Omental fat pad (tissue), 4 donors: Measurements from ENCODE around the gene DYRK1B. TPM values are rescaled to one million over a fixed set of nuclear protein-coding genes. Genes with fewer than 3 reads are reported as not detected.

ENCODE experiments used
- ATAC-seq: fragments of 150-250 bp; one replicate; pipeline ENCODE4 v1.9.1; 2016; ENCODE audit warnings: mild to moderate bottlenecking, moderate library complexity; ENCODE audit not compliant: low FRiP score
- DNase-seq: peaks from one replicate; pipeline ENCODE4 v3.0.0-alpha.2; 2019; ENCODE audit warnings: low spot score
- total RNA-seq, 4 donors: library from RNA; depleted of rRNA; stranded (reverse); fragments of >200 nt; gene quantifications; one replicate each; pipeline ENCODE4 v1.1.0, GENCODE V29; 2016
- TF ChIP-seq, protein P1 (sequence below), 3 donors: fragments of 450-650 bp; IDR thresholded peaks; one replicate each; pipeline ENCODE4 v1.5.1; 2016 to 2017; ENCODE audit warnings: antibody characterized with exemption in 3 of 3, mild to moderate bottlenecking in 3 of 3, moderate library complexity in 2 of 3

Gene DYRK1B
- total RNA-seq, 4 donors from 2014 or later: 4.6 to 9.9 (median 5.3) TPM

DNA sequence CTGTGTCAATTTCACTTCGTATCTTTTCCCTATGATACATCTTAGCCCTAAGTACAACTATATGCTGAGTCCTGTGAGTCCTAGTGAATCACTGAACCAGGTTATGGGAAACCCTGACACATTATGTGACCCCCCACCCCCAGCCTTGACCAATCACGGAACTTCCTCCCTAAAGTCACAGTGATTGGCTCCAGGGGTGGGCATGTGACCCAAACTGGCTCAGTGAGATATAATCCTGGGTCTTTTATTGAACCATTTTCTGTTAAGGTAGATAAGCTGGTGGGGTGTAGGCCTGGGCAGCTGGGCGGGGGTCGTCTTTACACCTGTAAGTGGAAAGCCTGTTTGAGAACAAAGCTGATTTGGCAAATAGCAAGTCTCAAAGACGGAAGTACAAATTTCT is 32.0 kb upstream of the DYRK1B start:
- ATAC-seq: no peak
- TF ChIP-seq, protein P1, sequence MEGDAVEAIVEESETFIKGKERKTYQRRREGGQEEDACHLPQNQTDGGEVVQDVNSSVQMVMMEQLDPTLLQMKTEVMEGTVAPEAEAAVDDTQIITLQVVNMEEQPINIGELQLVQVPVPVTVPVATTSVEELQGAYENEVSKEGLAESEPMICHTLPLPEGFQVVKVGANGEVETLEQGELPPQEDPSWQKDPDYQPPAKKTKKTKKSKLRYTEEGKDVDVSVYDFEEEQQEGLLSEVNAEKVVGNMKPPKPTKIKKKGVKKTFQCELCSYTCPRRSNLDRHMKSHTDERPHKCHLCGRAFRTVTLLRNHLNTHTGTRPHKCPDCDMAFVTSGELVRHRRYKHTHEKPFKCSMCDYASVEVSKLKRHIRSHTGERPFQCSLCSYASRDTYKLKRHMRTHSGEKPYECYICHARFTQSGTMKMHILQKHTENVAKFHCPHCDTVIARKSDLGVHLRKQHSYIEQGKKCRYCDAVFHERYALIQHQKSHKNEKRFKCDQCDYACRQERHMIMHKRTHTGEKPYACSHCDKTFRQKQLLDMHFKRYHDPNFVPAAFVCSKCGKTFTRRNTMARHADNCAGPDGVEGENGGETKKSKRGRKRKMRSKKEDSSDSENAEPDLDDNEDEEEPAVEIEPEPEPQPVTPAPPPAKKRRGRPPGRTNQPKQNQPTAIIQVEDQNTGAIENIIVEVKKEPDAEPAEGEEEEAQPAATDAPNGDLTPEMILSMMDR (IDR thresholded peaks at IDR 0.05): no peak
- DNase-seq: no peak

DNA sequence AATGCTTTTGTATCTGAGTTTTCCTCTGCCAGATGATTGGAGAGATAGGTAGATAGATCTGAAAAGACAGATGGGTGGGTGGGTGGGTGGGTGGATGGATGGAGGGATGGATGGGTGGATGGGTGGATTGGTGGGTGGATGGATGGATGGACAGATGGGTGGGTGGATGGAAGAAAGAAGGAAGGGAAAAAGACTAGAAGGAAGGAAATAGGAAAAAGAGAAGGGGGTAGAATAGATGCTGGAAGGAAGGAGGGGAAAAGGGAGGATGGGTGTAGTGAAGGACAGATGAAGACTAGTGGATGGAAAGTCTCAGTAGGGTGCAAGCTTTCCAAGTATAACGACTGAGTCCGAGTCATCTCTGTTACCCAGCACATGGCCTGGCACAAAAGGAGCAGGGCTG is 31.2 kb upstream of the DYRK1B start:
- TF ChIP-seq, protein P1 (IDR thresholded peaks at IDR 0.05): no peak
- ATAC-seq: no peak
- no peak for DNase-seq

DNA sequence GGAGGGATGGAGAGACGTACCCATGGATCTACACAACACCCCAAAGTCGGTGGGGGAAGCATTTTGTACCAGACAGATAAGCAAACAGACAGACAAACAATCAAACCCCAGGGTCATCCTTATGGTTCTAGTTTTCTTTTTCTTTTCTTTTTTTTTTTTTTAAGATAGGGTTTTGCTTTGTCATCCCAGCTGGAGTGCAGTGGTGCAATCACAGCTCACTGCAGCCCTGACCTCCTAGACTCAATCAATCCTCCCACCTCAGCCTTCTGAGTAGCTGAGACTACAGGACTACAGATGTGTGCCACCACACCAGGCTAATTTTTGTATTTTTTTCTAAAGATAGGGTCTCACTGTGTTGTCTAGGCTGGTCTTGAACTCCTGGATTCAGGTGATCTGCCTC is 30.2 kb upstream of the DYRK1B start:
- no peak for ATAC-seq
- TF ChIP-seq, protein P1 (IDR thresholded peaks at IDR 0.05): no peak
- DNase-seq: no peak

DNA sequence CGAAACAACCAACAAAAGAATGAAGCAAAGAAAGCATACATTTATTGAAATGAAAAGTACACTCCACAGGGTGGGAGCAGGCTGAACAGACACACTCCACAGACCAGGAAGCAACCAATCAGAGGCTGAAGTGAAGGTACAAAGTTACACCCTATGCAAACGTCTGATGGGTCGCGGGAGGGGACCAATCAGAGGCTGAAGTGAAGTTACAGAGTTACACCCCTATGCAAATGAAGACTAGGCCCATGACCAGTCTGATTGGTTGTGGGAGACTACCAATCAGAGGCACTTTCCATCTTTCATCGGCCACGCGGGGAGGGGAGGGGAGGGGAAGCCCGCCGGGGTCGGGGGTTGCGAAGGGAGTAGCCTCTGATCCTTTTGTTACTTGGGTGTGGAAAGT is 24.6 kb upstream of the DYRK1B start:
- no peak for ATAC-seq
- TF ChIP-seq, protein P1 (IDR thresholded peaks at IDR 0.05): no peak

DNA sequence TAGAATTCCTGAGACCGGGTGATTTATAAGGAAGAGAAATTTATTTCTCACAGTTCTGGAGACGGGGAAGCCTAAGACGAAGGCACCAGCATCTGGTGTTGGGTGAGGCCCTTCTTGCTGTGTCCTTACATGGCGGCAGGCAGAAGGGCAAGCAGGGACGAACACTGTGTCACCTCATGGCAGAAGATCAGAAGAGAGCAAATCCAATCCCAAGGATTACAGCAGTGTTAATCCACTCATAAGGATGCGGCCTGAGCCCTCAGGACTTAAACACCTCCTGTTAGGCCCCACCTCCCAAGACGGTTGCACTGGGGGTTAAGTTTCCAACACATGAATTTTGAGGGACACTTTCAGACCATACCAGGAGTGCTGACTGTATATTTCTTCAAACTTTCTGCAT is 18.9 kb upstream of the DYRK1B start:
- ATAC-seq (no peak), DNase-seq (no peak)
- TF ChIP-seq, protein P1 (IDR thresholded peaks at IDR 0.05): no peak

More for the DNA sequence above, 24.6 kb upstream of the DYRK1B start:
- no peak for DNase-seq

DNA sequence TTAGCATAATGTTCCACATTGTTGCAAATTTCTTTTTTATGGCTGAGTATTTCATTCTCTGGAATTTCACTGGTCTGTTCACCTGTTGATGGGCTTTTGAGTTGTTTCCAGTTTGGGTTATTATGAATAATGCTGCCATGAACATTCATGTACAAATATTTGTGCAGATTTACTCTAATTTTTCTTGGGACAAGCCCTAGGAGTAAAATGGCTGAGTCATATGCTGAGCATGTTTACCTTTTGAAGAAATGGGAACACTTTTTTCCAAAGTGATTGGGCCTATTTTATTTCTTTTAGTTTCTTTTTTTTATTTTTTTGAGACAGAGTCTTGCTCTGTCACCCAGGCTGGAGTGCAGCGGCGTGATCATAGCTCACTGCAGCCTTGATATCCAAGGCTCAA is 16.9 kb upstream of the DYRK1B start:
- no peak for DNase-seq
- TF ChIP-seq, protein P1 (IDR thresholded peaks at IDR 0.05): no peak
- no peak for ATAC-seq

DNA sequence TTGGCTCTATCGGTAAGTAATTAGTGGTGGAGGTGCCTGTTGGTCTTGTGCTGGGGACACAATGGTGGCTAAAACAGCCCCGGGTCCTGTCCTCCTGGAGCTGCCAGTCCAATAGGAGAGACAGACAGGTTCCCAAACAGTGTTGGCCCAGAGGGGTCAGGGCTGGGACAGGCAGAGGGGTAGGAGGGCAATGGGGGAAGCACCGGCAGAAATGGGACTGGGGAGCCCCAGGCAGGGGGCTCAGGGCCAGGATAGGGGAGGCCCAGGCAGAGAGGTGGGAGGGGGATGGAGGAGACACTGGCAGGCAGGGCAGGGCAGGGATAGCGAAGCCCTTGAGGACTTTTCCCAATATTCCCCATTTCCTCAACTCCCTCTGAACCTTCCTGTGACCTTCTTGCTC is 14.4 kb upstream of the DYRK1B start:
- TF ChIP-seq, protein P1 (IDR thresholded peaks at IDR 0.05): no peak
- ATAC-seq: no peak

More for the DNA sequence above, 14.4 kb upstream of the DYRK1B start:
- no peak for DNase-seq
